Measurements from ENCODE around the gene WDR45B.
A peak's percentile ranks its signal among the peaks of the same experiment; 100 is the strongest.

WDR45B gene

GRCh38 chr17:82598256-82599119, 49.8 kb downstream of the WDR45B start:
- no peak for TF ChIP-seq CTCF (conservative IDR thresholded peaks at IDR 0.05; ENCODE audit: control insufficient read depth, insufficient read depth, low read depth, low read length)
- no peak overlapping the region for H3K4me3 ChIP-seq (ENCODE audit: control insufficient read depth, low read depth, low read length)
- peak; percentile 88 for DNase-seq (ENCODE audit: low read depth)

- H3K4me3 ChIP-seq (ENCODE audit: control insufficient read depth, low read depth, low read length): no peak overlapping the region
- TF ChIP-seq CTCF (conservative IDR thresholded peaks at IDR 0.05; ENCODE audit: control insufficient read depth, insufficient read depth, low read depth, low read length): no peak
- no peak for DNase-seq (ENCODE audit: low read depth)
These were observed 51.2 kb downstream of the WDR45B start for GRCh38 chr17:82596837-82597672.

GRCh38 chr17:82596296-82596695, 51.9 kb downstream of the WDR45B start:
- DNase-seq (ENCODE audit: low read depth): no peak
- no peak overlapping the region for H3K4me3 ChIP-seq (ENCODE audit: control insufficient read depth, low read depth, low read length)
- no peak for TF ChIP-seq CTCF (conservative IDR thresholded peaks at IDR 0.05; ENCODE audit: control insufficient read depth, insufficient read depth, low read depth, low read length)

- H3K4me3 ChIP-seq (ENCODE audit: control insufficient read depth, low read depth, low read length): no peak overlapping the region
- no peak for DNase-seq (ENCODE audit: low read depth)
- TF ChIP-seq CTCF (conservative IDR thresholded peaks at IDR 0.05; ENCODE audit: control insufficient read depth, insufficient read depth, low read depth, low read length): no peak
These were observed 52.4 kb downstream of the WDR45B start for GRCh38 chr17:82595893-82596292.

DNA sequence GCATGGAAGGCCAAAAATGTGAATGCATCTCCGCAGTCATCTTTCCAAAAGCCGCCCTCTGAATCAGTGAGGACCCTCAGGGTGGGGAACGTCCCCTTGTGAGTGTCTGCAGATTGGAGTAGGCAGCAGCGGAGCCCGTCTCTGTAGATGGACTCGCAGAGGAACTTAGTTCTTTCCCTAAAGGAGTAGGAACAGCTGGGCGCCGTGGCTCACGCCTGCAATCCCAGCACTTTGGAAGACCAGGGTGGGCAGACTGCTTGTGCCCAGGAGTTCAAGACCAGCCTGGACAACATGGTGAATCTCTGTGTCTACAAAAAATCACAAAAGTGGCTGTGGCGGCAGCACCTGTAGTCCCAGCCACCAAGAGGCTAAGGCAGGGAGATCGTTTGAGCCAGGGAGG, 53.7 kb downstream of the WDR45B start:
- TF ChIP-seq CTCF (conservative IDR thresholded peaks at IDR 0.05; ENCODE audit: control insufficient read depth, insufficient read depth, low read depth, low read length): no peak
- no peak overlapping the region for H3K4me3 ChIP-seq (ENCODE audit: control insufficient read depth, low read depth, low read length)
- DNase-seq (ENCODE audit: low read depth): no peak

DNA sequence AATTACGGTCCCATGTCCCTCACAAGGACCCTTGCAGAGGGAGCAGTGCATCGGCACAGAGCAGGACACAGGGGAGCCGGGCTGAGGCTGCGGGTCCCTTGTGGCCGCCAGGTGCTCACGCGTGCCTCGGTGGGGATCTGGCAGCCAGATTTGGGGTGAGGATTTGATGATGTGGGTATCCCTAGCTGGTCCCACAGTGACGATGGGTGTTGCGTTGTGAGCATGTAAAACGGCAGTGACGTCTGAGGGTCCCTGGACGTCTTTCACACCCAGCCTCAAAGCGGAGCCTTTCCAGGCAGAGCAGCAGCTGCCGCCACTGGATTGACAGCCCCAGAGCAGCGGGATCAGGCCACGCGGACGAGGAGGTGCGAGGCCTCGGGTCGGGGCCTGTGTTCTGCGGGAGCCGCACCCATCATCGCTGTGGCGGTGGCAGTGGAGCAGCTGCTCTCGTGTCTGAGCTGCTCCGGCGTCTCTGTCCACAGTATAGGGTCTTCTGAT, 54.6 kb downstream of the WDR45B start:
- no peak for TF ChIP-seq CTCF (conservative IDR thresholded peaks at IDR 0.05; ENCODE audit: control insufficient read depth, insufficient read depth, low read depth, low read length)
- peak overlapping the region; percentile 62 for H3K4me3 ChIP-seq (ENCODE audit: control insufficient read depth, low read depth, low read length)
- DNase-seq (ENCODE audit: low read depth): peak; percentile 43

Measured in fibroblast of mammary gland (primary cell).